Stimulated activated CD8-positive, alpha-beta memory T cell treated with anti-CD3 and anti-CD28 coated beads, Interleukin-15, amount 100 ng/mL, for 1 hour (primary cell): ENCODE measurements around the gene EDEM2.
"Not testable (repeated sequence)": the region's sequence is repeated elsewhere in the genome, so short reads cannot be mapped to it uniquely, and the experiment has no call there.

Experiments
- DNase-seq: peaks from one replicate; pipeline ENCODE4 v3.0.0-alpha.2; 2020; ENCODE audit warnings: low read depth

Gene EDEM2

GRCh38 chr20:35087355-35087754 is 59.8 kb downstream of the EDEM2 start:
- no peak for DNase-seq

DNA sequence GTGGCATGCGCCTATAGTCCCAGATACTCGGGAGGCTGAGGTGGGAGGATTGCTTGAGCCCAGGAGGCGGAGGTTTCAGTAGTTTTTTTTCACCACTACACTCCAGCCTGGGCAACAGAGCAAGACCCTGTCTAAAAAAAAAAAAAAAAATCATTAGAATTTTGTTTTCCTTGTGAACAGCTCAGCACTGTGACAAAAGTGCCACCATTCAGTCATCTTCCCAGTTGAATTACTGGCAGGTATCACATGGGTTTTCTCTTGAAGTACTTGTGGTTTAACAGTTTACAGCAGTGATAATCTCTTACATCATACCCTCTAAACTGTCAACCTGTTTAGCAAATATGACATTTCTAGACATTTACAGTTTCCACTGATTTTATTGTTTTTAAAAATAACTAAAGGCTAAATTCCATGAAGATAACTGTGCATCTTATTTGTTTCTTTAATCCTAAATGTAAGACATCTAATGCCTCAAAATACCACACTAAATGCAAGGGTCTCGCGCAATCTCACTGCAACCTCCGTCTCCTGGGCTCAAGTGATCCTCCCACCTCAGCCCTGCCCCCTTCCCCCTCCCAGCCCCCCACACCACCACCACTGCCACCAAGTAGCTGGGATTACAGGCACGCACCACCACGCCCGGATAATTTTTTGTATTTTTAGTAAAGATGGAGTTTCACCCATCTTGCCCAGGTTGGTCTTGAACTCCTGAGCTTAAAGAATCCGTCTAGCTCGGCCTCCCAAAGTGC is 61.5 kb downstream of the EDEM2 start:
- DNase-seq: no peak

DNA sequence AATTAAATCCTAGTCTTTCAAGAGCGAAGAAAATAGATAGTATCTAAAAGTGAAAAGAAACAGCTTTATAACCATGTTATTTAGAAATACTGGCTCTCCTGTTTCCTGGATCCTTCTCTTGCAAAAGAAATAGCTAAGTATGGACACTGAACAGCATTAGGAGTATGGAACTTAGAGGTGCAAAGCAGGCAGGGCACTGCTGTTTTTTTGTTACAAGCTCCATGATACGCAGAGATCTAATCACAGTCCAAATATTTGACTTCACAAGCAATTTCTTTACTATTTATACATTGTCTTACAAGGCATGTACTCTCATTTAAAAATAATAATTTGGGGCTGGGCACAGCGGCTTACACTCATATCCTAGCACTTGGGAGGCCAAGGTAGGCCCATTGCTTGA is 62.1 kb downstream of the EDEM2 start:
- no peak for DNase-seq

DNA sequence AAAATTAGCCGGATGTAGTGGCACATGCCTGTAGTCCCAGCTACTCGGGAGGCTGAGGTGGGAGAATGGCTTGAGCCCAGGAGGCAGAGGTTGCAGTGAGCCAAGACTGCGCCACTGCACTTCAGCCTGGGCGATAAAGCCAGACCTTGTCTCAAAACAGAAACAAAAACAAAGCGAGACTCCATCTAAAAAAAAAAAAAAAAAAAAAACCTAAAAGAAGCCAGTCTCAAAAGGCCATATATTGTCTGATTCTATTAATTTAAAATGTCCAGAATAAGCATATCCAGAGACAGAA is 66.8 kb downstream of the EDEM2 start:
- DNase-seq: not testable (repeated sequence)

GRCh38 chr20:35079472-35080347 is 67.4 kb downstream of the EDEM2 start:
- no peak for DNase-seq

DNA sequence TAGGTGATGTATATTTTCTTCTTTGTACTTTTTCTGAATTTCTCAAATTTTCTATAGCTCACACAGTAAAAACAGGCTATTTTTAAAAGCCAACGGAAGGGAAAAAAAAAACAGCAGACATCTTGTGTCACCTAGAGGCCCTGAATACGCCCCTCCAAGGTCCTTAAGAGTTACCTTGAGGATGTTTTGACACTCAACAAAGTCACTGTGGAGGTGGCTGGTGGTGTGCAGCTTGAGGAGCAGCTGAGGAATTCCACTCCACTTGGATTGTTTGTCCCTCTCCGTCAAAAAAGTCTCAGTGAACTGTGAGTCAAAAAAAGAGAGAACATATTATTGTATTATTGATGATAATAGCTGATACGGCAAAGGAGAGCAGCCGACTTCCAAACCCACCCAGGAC is 69.3 kb downstream of the EDEM2 start:
- DNase-seq: no peak

- no peak for DNase-seq
Measured at GRCh38 chr20:35077341-35077740, 69.8 kb downstream of the EDEM2 start.

- not testable (repeated sequence) for DNase-seq
Measured at GRCh38 chr20:35071436-35072153, 75.5 kb downstream of the EDEM2 start.

DNA sequence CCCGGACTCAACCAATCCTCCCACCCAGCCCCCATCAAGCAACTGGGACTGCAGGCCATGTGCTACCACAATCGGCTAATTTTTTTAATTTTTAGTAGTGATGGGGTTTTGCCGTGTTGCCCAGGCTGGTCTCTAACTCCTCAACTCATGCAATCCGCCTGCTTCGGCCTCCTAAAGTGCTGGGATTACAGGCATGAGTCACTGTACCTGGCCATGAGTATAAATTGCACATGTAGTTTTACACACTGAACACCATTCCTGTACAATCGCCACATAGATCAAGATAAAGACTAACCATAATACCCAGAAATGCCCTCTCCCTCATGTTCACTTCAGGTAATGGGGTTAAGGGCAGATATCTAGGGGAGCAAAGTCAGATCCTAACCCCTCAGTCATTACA is 80.9 kb downstream of the EDEM2 start:
- DNase-seq: no peak
